A549 (cell line): ENCODE measurements around the gene PDP2. TPM values are rescaled to one million over a fixed set of nuclear protein-coding genes. Genes with fewer than 3 reads are reported as not detected.

Experiments used
- ATAC-seq, 2 experiments: fragments of 200-7000 bp in 1 of 2; fragments of >200 bp in 1 of 2; cut with Nextera tagmentation in 1 of 2; cut with Tn5 transposase in 1 of 2; 3 replicates each; pipeline versions ENCODE4 v1.8.0 to v1.9.1; 2018 to 2020; ENCODE audit warnings: mild to moderate bottlenecking in 1 of 2, moderate library complexity in 1 of 2
- CTCF ChIA-PET: fragments of 300-600 bp; sonication (Branson Sonifier 250); formaldehyde crosslinking; extraction: SDS; loops from one replicate; lab custom pipeline; 2021; ENCODE audit warnings: antibody characterized with exemption, inconsistent platforms; lab: Yijun Ruan, JAX
- POLR2A ChIA-PET: fragments of 350-600 bp; formaldehyde crosslinking; extraction: SDS; loops from one replicate; lab custom pipeline; 2021; ENCODE audit warnings: antibody characterized with exemption, inconsistent platforms; lab: Yijun Ruan, JAX
- DNase-seq, 2 experiments: peaks; one replicate each; pipeline versions ENCODE4 v3.0.0 to v3.0.0-alpha.2; 2011 to 2016; ENCODE audit warnings: low read depth in 1 of 2, low spot score in 1 of 2
- FAIRE-seq: peaks from 2 replicates; lab custom pipeline; 2011; peaks lifted over from hg19 to GRCh38; lab: Jason Lieb, UNC
- H3K27ac ChIP-seq, 2 experiments: fragments of >200 bp; sonication (Bioruptor Twin); formaldehyde crosslinking; 3 replicates each; pipeline ENCODE4 v1.5.1; 2016 to 2017
- H3K4me1 ChIP-seq: fragments of >200 bp; sonication (Bioruptor Twin); formaldehyde crosslinking; 3 replicates; pipeline ENCODE4 v1.6.1; 2016
- H3K4me2 ChIP-seq: fragments of >200 bp; sonication (Bioruptor Twin); formaldehyde crosslinking; 3 replicates; pipeline ENCODE4 v1.6.1; 2016
- H3K4me3 ChIP-seq: fragments of >200 bp; sonication (Bioruptor Twin); formaldehyde crosslinking; 3 replicates; pipeline ENCODE4 v1.5.1; 2016
- H3K9me3 ChIP-seq: fragments of >200 bp; sonication (Bioruptor Twin); formaldehyde crosslinking; 3 replicates; pipeline ENCODE4 v1.6.1; 2016
- CBX2 ChIP-seq: fragments of 200-600 bp; sonication (generic); IDR thresholded peaks from 2 replicates; pipeline ENCODE4 v1.6.1; 2016; ENCODE audit warnings: low read depth, mild to moderate bottlenecking, borderline replicate concordance
- CBX8 ChIP-seq: fragments of 200-600 bp; sonication (generic); IDR thresholded peaks from 2 replicates; pipeline ENCODE4 v1.6.1; 2016
- CHD2 ChIP-seq: fragments of 150-350 bp; IDR thresholded peaks from 2 replicates; pipeline ENCODE4 v1.6.1; 2014; ENCODE audit warnings: low read length; ENCODE audit not compliant: partially characterized antibody
- EP300 ChIP-seq, 2 experiments: fragments of >200 bp; sonication (Bioruptor Twin); formaldehyde crosslinking; IDR thresholded peaks; 2 replicates in 1 of 2; 3 replicates in 1 of 2; pipeline ENCODE4 v1.6.1; 2016 to 2017
- ESRRA ChIP-seq: fragments of 150-350 bp; IDR thresholded peaks from 2 replicates; pipeline ENCODE4 v1.6.1; 2014; ENCODE audit warnings: mild to moderate bottlenecking, low read length, borderline replicate concordance
- FOSB ChIP-seq: fragments of 250-450 bp; sonication (Bioruptor Pico); IDR thresholded peaks from 2 replicates; pipeline ENCODE4 v1.5.0; 2020; ENCODE audit warnings: mild to moderate bottlenecking, moderate library complexity
- FOSL2 ChIP-seq, 2 experiments: fragments of 450-650 bp in 1 of 2; fragments of >200 bp in 1 of 2; sonication (Bioruptor Twin) in 1 of 2; formaldehyde crosslinking; IDR thresholded peaks; 2 replicates each; pipeline versions ENCODE4 v1.5.0 to v1.6.1; 2016 to 2020; ENCODE audit warnings: mild to moderate bottlenecking in 1 of 2, moderate library complexity in 1 of 2
- HEYL ChIP-seq: fragments of 250-450 bp; sonication (Bioruptor Pico); IDR thresholded peaks from 2 replicates; pipeline ENCODE4 v1.8.0; 2021; ENCODE audit warnings: mild to moderate bottlenecking, moderate library complexity
- HOXB13 ChIP-seq: fragments of 250-450 bp; sonication (Bioruptor Pico); IDR thresholded peaks from 2 replicates; pipeline ENCODE4 v1.5.0; 2020; ENCODE audit warnings: low read depth, mild to moderate bottlenecking, moderate library complexity
- JUN ChIP-seq, 2 experiments: fragments of >200 bp; sonication (Bioruptor Twin); formaldehyde crosslinking; IDR thresholded peaks; 2 replicates in 1 of 2; 3 replicates in 1 of 2; pipeline ENCODE4 v1.6.1; 2016 to 2017
- KDM5A ChIP-seq: fragments of 200-600 bp; sonication (generic); IDR thresholded peaks from 2 replicates; pipeline ENCODE4 v1.6.1; 2016; ENCODE audit warnings: antibody characterized with exemption, mild to moderate bottlenecking
- NR3C1 ChIP-seq: fragments of >200 bp; sonication (Bioruptor Twin); formaldehyde crosslinking; IDR thresholded peaks from 3 replicates; pipeline ENCODE4 v1.6.1; 2017
- PHF8 ChIP-seq: fragments of 200-600 bp; sonication (generic); IDR thresholded peaks from 2 replicates; pipeline ENCODE4 v1.6.1; 2016; ENCODE audit warnings: low read depth, mild to moderate bottlenecking, antibody characterized with exemption, moderate library complexity, borderline replicate concordance
- POLR2A ChIP-seq: IDR thresholded peaks from 2 replicates; pipeline ENCODE4 v1.6.1; 2012; ENCODE audit warnings: mild to moderate bottlenecking, low read length
- RARB ChIP-seq: fragments of 250-450 bp; sonication (Bioruptor Pico); IDR thresholded peaks from 2 replicates; pipeline ENCODE4 v1.8.0; 2021; ENCODE audit warnings: mild to moderate bottlenecking, moderate library complexity
- RCOR1 ChIP-seq: fragments of 150-350 bp; IDR thresholded peaks from 2 replicates; pipeline ENCODE4 v1.6.1; 2014; ENCODE audit warnings: antibody characterized with exemption, low read length, low read depth
- RNF2 ChIP-seq: fragments of 200-600 bp; sonication (generic); IDR thresholded peaks from 2 replicates; pipeline ENCODE4 v1.6.1; 2016; ENCODE audit warnings: low read depth, mild to moderate bottlenecking, antibody characterized with exemption, moderate library complexity, borderline replicate concordance
- SMC3 ChIP-seq: fragments of >200 bp; sonication (Bioruptor Twin); formaldehyde crosslinking; IDR thresholded peaks from 3 replicates; pipeline ENCODE4 v1.6.1; 2018; ENCODE audit warnings: inconsistent platforms
- SREBF2 ChIP-seq: fragments of 450-650 bp; IDR thresholded peaks from 2 replicates; pipeline ENCODE4 v1.6.1; 2014; ENCODE audit warnings: mild to moderate bottlenecking, moderate library complexity
- TFCP2L1 ChIP-seq: fragments of 250-450 bp; sonication (Bioruptor Pico); IDR thresholded peaks from 2 replicates; pipeline ENCODE4 v1.5.0; 2021; ENCODE audit warnings: mild to moderate bottlenecking
- TP53 ChIP-seq: fragments of 250-450 bp; sonication (Bioruptor Pico); IDR thresholded peaks from 2 replicates; pipeline ENCODE4 v1.5.0; 2021; ENCODE audit warnings: mild to moderate bottlenecking, moderate library complexity
- ZFP36 ChIP-seq: fragments of 450-650 bp; IDR thresholded peaks from 2 replicates; pipeline ENCODE4 v1.6.1; 2014; ENCODE audit warnings: borderline replicate concordance; ENCODE audit not compliant: partially characterized antibody
- WGBS: methylation state at CpG from one replicate; pipeline ENCODE4 v1.1.6; 2017; ENCODE audit errors: missing lambda C conversion rate; 5-methylcytosine and 5-hydroxymethylcytosine counted together
- polyA plus RNA-seq, 4 experiments: library from polyadenylated mRNA; depleted of rRNA in 3 of 4; stranded (reverse); fragments of >200 nt; fragmentation: RNase III in 1 of 4; extraction: RNeasy Plus Mini Kit Qiagen cat#74134 plus additional on column Dnase treatment in 1 of 4; gene quantifications; 2 replicates in 3 of 4; 3 replicates in 1 of 4; pipeline ENCODE4 v1.2.3, GENCODE V29; 2011 to 2017
- TF ChIP-seq, protein P1 (sequence below): IDR thresholded peaks from 2 replicates; pipeline ENCODE4 v1.6.1; 2012
- TF ChIP-seq, protein P2 (sequence below): fragments of 150-350 bp; IDR thresholded peaks from 2 replicates; pipeline ENCODE4 v1.6.1; 2014; ENCODE audit warnings: low read depth, mild to moderate bottlenecking, low read length
- TF ChIP-seq, protein P3 (sequence below): fragments of 250-450 bp; sonication (Bioruptor Pico); IDR thresholded peaks from 2 replicates; pipeline ENCODE4 v1.5.0; 2021; ENCODE audit warnings: mild to moderate bottlenecking, moderate library complexity, borderline replicate concordance
- TF ChIP-seq, protein P4 (sequence below): IDR thresholded peaks from 2 replicates; pipeline ENCODE4 v1.6.1; 2012; ENCODE audit warnings: low read depth, borderline replicate concordance

Gene PDP2
- polyA plus RNA-seq, 2 of the 4 experiments (the other 2 are of a cell fraction): 10.0 to 10.5 TPM

DNA sequence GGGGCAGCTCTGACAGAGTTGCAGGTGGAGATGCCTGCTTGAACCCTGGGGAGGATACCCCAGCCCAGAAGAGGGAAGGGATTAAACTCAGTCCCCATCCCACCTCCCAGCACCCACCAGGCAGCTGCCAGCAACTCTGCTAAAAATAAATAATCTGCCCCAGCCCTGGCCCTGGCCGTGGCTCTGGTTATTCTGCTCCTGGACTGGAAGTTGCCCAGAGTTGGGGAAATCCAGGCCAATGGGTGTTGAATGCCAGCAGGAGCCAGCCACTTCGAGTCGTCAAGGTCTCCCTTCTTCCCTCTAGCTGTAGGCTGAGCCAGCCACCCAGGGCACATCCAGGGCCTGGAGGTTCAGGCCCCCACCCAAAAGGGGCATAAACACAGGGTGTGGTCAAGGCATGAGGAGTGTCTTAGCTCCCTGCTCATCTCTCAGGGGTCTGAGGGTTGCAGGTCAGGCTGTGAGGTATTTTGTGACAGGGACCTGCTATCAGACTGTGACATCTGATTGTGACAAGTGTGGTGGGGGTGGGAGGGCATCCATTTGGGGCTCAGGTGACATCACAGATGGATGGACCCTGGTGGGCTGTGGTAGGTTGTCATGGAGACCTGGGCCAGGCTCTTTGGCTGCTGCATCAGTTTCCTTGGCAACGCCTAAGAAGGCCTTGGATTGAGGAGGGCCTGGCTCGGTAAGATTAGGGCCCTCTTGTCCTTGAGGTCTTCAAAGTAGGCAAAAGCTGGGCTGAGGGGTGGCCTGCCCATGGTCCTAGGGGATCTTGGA lies 46.0 kb downstream of the PDP2 start:
- Histone ChIP-seq H3K4me3 (no peak overlapping the region), H3K4me2 (no peak overlapping the region), H3K27ac (peak overlapping the region in 1 of 2 experiments; percentile 79; a peak in 4 of 6 replicates), H3K9me3 (no peaks in the 10 kb centered on the region), H3K4me1 (peaks cover 23% of the 10 kb centered on the region)
- WGBS: 58% methylated on average over 5 of the region's 5 CpGs
- DNase-seq (no peak), ATAC-seq (peak in 1 of 2 experiments; percentile 2; a peak in 2 of 6 replicates), FAIRE-seq (no peak)
- no peak for TF ChIP-seq TFCP2L1 (CRISPR knock-in tag)
- no peak for TF ChIP-seq RNF2
- TF ChIP-seq, protein P1, sequence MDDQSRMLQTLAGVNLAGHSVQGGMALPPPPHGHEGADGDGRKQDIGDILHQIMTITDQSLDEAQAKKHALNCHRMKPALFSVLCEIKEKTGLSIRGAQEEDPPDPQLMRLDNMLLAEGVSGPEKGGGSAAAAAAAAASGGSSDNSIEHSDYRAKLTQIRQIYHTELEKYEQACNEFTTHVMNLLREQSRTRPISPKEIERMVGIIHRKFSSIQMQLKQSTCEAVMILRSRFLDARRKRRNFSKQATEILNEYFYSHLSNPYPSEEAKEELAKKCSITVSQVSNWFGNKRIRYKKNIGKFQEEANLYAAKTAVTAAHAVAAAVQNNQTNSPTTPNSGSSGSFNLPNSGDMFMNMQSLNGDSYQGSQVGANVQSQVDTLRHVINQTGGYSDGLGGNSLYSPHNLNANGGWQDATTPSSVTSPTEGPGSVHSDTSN: no peak
- TF ChIP-seq HEYL (CRISPR knock-in tag): no peak
- no peak for TF ChIP-seq SMC3
- TF ChIP-seq ESRRA: no peak
- no peak for TF ChIP-seq JUN (IDR thresholded peaks at IDR 0.05)
- TF ChIP-seq CBX8: no peak
- no peak for TF ChIP-seq POLR2A
- CTCF ChIA-PET: interaction anchor here (0.7 to 29.9 kb wide), 8 partner anchors 8 to 78 kb away, joined by 3 to 837 read pairs (median 3); partner anchors contain the start of genes CDH16, CIAO2B and PDP2
- POLR2A ChIA-PET: interaction anchor here (0.7 to 1.1 kb wide), 3 partner anchors 28 to 297 kb away, joined by 3 to 4 read pairs (median 3); partner anchors contain the start of gene PDP2

DNA sequence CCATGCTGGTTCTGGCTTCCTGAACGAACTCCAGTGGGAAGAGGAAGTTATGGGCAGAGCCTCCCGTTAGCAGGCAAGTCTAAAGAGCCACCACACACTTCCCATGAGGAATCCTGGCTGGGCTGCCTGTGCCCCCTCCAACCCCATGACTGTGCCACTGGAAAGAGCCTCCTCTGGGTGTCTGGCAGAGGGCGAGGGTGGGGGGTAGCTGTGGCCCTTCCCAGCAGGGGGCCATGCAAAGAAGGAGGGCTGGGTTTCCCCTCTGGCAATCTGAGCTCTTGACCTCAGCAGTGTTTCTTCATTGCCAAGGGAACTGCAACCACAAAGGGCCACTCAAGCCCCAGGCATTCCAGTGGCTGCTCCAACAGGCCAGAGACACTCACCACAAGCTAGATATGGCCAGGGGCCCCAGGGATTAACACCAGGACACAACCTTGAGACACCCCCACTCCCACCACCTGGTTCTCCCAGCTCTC lies 46.7 kb downstream of the PDP2 start:
- ChIA-PET POLR2A (interaction anchor here (1.0 to 1.1 kb wide), 2 partner anchors 28 to 47 kb away, joined by 3 read pairs; partner anchors contain the start of gene PDP2), CTCF (interaction anchor here (0.7 to 29.9 kb wide), 7 partner anchors 20 to 96 kb away, joined by 3 to 837 read pairs (median 5); partner anchors contain the start of genes CDH16, NAE1 and PDP2)
- Histone ChIP-seq H3K4me3 (no peak overlapping the region), H3K9me3 (no peaks in the 10 kb centered on the region), H3K4me1 (peaks cover 24% of the 10 kb centered on the region), H3K27ac (peak overlapping the region; percentile 55 to 79; a peak in 4 of 6 replicates), H3K4me2 (peak overlapping the region; percentile 25; the same call in 1 of the 3 replicates)
- DNase-seq (peak; percentile 52 to 79), FAIRE-seq (no peak), ATAC-seq (peak; percentile 46 to 66)
- WGBS: 64% methylated on average over 2 of the region's 3 CpGs
- TF ChIP-seq, protein P2, sequence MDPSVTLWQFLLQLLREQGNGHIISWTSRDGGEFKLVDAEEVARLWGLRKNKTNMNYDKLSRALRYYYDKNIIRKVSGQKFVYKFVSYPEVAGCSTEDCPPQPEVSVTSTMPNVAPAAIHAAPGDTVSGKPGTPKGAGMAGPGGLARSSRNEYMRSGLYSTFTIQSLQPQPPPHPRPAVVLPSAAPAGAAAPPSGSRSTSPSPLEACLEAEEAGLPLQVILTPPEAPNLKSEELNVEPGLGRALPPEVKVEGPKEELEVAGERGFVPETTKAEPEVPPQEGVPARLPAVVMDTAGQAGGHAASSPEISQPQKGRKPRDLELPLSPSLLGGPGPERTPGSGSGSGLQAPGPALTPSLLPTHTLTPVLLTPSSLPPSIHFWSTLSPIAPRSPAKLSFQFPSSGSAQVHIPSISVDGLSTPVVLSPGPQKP: no peak
- TF ChIP-seq FOSL2 (IDR thresholded peaks at IDR 0.05): no peak
- TF ChIP-seq FOSL2 (CRISPR knock-in tag; IDR thresholded peaks at IDR 0.05): peak; percentile 21; the same call in 1 of the 2 replicates

DNA sequence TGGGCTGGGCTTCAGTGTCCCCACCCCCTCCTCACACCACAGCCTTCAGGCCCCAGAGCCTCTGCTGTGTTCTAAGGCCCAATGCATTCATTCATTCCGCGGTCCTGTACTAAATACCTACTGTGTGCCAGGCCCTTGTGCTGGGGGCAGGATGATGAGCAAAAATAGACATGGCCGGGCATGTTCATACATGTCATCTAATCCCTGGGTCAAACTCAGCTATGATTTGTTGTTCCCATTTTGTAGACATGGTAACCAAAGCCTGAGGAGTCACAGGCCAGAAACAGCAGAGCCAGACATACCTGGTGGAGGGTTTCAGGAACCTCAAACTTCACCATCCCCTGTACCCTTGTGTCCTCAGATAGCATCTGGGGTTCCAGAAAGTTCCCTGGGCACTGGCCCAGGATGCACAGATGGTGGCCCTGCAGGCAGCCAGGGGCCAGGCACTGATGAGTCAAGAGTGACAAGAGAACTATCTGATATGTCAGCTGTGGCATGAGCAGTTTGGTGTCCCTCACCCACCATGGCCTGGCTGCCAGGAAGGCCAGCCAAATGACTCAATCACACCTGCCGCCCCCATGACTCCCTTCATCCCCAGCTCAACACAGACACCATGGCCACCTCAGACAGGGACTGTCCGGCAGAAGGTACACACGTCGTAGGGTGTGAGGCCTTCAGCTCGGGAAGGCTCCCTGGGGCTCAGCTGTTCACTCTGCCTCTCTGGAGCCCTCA lies 47.8 kb downstream of the PDP2 start:
- H3K4me2 ChIP-seq: peak overlapping the region; percentile 0; the same call in 1 of the 3 replicates
- no peak for FAIRE-seq
- TF ChIP-seq CBX2 (no peak), CHD2 (no peak), HOXB13 (CRISPR knock-in tag) (no peak), FOSB (no peak), TP53 (CRISPR knock-in tag) (no peak), FOSL2 (IDR thresholded peaks at IDR 0.05) (no peak), FOSL2 (CRISPR knock-in tag; IDR thresholded peaks at IDR 0.05) (no peak), KDM5A (no peak), RARB (CRISPR knock-in tag) (no peak), EP300 (IDR thresholded peaks at IDR 0.05) (no peak), SREBF2 (no peak), RCOR1 (no peak), NR3C1 (no peak), PHF8 (no peak), ZFP36 (no peak)
- TF ChIP-seq, protein P3, sequence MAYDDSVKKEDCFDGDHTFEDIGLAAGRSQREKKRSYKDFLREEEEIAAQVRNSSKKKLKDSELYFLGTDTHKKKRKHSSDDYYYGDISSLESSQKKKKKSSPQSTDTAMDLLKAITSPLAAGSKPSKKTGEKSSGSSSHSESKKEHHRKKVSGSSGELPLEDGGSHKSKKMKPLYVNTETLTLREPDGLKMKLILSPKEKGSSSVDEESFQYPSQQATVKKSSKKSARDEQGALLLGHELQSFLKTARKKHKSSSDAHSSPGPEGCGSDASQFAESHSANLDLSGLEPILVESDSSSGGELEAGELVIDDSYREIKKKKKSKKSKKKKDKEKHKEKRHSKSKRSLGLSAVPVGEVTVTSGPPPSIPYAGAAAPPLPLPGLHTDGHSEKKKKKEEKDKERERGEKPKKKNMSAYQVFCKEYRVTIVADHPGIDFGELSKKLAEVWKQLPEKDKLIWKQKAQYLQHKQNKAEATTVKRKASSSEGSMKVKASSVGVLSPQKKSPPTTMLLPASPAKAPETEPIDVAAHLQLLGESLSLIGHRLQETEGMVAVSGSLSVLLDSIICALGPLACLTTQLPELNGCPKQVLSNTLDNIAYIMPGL (CRISPR knock-in tag): no peak
- TF ChIP-seq, protein P4, sequence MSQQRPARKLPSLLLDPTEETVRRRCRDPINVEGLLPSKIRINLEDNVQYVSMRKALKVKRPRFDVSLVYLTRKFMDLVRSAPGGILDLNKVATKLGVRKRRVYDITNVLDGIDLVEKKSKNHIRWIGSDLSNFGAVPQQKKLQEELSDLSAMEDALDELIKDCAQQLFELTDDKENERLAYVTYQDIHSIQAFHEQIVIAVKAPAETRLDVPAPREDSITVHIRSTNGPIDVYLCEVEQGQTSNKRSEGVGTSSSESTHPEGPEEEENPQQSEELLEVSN: no peak

More for the DNA sequence above, 47.8 kb downstream of the PDP2 start:
- H3K27ac ChIP-seq: peak overlapping the region; percentile 55 to 79; a peak in 5 of 6 replicates
- H3K9me3 ChIP-seq: no peaks in the 10 kb centered on the region
- no peak overlapping the region for H3K4me3 ChIP-seq
- no peak; a peak in 1 of 6 replicates for ATAC-seq
- WGBS: 91% methylated on average over 8 of the region's 8 CpGs
- POLR2A ChIA-PET: interaction anchor here (1.1 to 1.2 kb wide), 2 partner anchors 33 to 48 kb away, joined by 3 to 5 read pairs; partner anchors contain the start of gene PDP2
- peaks cover 35% of the 10 kb centered on the region for H3K4me1 ChIP-seq
- DNase-seq: no peak
- CTCF ChIA-PET: interaction anchor here (0.6 to 29.9 kb wide), 8 partner anchors 18 to 226 kb away, joined by 3 to 837 read pairs (median 4); partner anchors contain the start of genes CDH16, CES3, NAE1 and PDP2
